H1 (cell line): ENCODE measurements around the gene MRTFB. TPM values are rescaled to one million over a fixed set of nuclear protein-coding genes. Genes with fewer than 3 reads are reported as not detected.

Experiments used
- GABPA ChIP-seq: IDR thresholded peaks from 2 replicates; pipeline ENCODE4 v1.6.1; 2011; ENCODE audit warnings: mild to moderate bottlenecking, low read length, moderate library complexity, borderline replicate concordance; ENCODE audit not compliant: insufficient read depth
- polyA plus RNA-seq, 7 experiments: library from polyadenylated mRNA; depleted of rRNA in 3 of 7; stranded (reverse) in 5 of 7; unstranded in 2 of 7; fragments of >200 nt in 5 of 7; fragments of 200-250 nt in 2 of 7; gene quantifications; 1 replicate in 5 of 7; 2 replicates in 1 of 7; 4 replicates in 1 of 7; pipeline versions ENCODE4 v1.2.1 to v1.2.3, GENCODE V29; 2011 to 2013; ENCODE audit warnings: missing spikeins in 2 of 7, mixed read lengths in 2 of 7
- total RNA-seq: library from RNA; stranded (reverse); fragmentation: NEBNext Ultra II Directional; extraction: Animal tissue kit (Norgen Biotek cat#: 25700); gene quantifications from 2 replicates; pipeline ENCODE4 v1.2.1, GENCODE V29; 2021

MRTFB gene
- total and polyA plus RNA-seq, 2 of the 8 experiments (the other 6 are each of a cell fraction or from before 2014, with no cell fraction given), result 13.5 to 34.9 TPM

DNA sequence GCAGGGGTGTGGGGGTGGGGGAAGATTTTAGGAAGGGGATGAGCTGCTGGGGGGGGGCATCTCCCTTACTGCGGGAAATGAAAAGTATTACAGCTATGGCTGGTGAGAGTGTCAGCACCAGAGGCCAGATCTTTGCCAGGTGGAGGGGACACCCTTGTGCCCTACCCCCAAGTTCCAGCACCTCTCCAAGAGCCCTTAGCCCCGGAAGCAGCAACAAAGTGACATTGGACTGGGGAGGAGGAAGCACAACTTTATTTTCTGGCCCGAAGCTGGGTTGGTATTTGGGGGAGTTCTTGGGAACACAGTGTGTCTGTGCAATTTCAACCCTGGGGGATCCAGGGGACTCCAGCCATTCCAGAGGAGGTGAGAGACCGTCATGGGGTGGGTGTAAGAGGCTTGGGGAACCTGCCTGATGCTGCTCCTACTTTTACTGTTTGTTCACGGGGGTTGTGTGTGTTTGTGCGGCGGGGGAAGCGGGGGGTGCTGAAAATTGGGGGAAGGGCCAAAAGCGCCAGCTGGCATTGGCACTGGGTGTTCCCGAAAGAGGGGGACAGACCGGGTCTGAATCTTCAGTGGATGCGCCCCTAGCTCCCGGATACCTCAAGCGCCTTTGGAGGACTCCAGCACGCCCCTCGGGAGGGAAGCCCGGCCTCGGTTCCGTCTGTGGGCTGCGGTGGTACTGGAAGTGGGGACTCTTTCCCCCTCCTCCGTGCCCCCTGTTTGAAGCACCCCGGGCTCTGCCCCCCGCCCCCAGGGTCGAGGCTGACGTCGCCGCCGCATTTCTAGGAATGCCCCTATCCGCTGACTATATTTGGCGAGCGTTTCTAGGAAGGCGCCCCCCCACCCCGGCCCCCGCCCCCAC lies 230.3 kb downstream of the MRTFB start (continued):
- TF ChIP-seq GABPA, result no peak
- TF ChIP-seq, all 59 proteins: peak for 2
